AG09319 (cell line): ENCODE data around the gene DGKH.
"Not testable (repeated sequence)": the region's sequence is repeated elsewhere in the genome, so short reads cannot be mapped to it uniquely, and the experiment has no call there.

ENCODE experiments used
- DNase-seq: peaks from one replicate; pipeline ENCODE4 v3.0.0-alpha.2; 2010; ENCODE audit warnings: low read depth; ENCODE audit errors: extremely low read depth
- CTCF ChIP-seq: IDR thresholded peaks from 2 replicates; pipeline ENCODE4 v1.5.1; 2011; ENCODE audit warnings: low read depth, mild to moderate bottlenecking, inconsistent platforms, low read length, moderate library complexity

DGKH gene

GRCh38 chr13:42086582-42086981, 38.1 kb downstream of the DGKH start:
- DNase-seq: no peak
- TF ChIP-seq CTCF: no peak

GRCh38 chr13:42094516-42095040, 46.1 kb downstream of the DGKH start:
- DNase-seq: no peak
- TF ChIP-seq CTCF: no peak

- DNase-seq: not testable (repeated sequence)
Observed at GRCh38 chr13:42096222-42096621, 47.8 kb downstream of the DGKH start.

- TF ChIP-seq CTCF: no peak
- no peak for DNase-seq
Observed at GRCh38 chr13:42099962-42100675, 51.7 kb downstream of the DGKH start.

- TF ChIP-seq CTCF: no peak
- no peak for DNase-seq
Observed at GRCh38 chr13:42100960-42101359, 52.5 kb downstream of the DGKH start.

- TF ChIP-seq CTCF: no peak
- no peak for DNase-seq
Observed at GRCh38 chr13:42101821-42102585, 53.6 kb downstream of the DGKH start.

GRCh38 chr13:42102961-42103865, 54.8 kb downstream of the DGKH start:
- DNase-seq: peak; percentile 5
- no peak for TF ChIP-seq CTCF
